Activated naive CD4-positive, alpha-beta T cell treated with anti-CD3 and anti-CD28 coated beads for 36 hours (primary cell): Measurements from ENCODE around the gene BCL2. TPM values are rescaled to one million over a fixed set of nuclear protein-coding genes. Genes with fewer than 3 reads are reported as not detected.
A peak's percentile ranks its signal among the peaks of the same experiment; 100 is the strongest.

ENCODE experiments used
- CTCF ChIA-PET: fragments of 350-600 bp; sonication (Branson Sonifier 250); formaldehyde crosslinking; loops from one replicate; lab custom pipeline; 2021; ENCODE audit warnings: antibody characterized with exemption; lab: Charles Lee
- DNase-seq: peaks from one replicate; pipeline ENCODE4 v3.0.0-alpha.2; 2020
- H3K27ac Mint-ChIP-seq: one replicate; pipeline ENCODE4 v1.8.0; 2021; ENCODE audit warnings: mild to moderate bottlenecking, mixed read lengths
- H3K27me3 Mint-ChIP-seq: one replicate; pipeline ENCODE4 v1.8.0; 2021; ENCODE audit warnings: low read depth, mixed read lengths
- H3K36me3 Mint-ChIP-seq: one replicate; pipeline ENCODE4 v1.8.0; 2021; ENCODE audit warnings: low read depth, mixed read lengths
- H3K4me1 Mint-ChIP-seq: one replicate; pipeline ENCODE4 v1.8.0; 2021; ENCODE audit warnings: low read depth, mixed read lengths
- H3K4me3 Mint-ChIP-seq: one replicate; pipeline ENCODE4 v1.8.0; 2021; ENCODE audit warnings: mild to moderate bottlenecking, moderate library complexity, mixed read lengths
- H3K9me3 Mint-ChIP-seq: one replicate; pipeline ENCODE4 v1.8.0; 2021; ENCODE audit warnings: mixed read lengths
- intact Hi-C: fragments of 100-400 bp; cut with micrococcal nuclease; formaldehyde crosslinking; loops from one replicate; pipeline ENCODE4 v1.15.1; 2023
- total RNA-seq, 2 experiments: library from RNA; stranded (reverse); gene quantifications; one replicate each; pipeline ENCODE4 v1.2.3, GENCODE V29; 2021

BCL2 gene
- total RNA-seq, 2 experiments from 2014 or later = 48.4 to 49.6 TPM

DNA sequence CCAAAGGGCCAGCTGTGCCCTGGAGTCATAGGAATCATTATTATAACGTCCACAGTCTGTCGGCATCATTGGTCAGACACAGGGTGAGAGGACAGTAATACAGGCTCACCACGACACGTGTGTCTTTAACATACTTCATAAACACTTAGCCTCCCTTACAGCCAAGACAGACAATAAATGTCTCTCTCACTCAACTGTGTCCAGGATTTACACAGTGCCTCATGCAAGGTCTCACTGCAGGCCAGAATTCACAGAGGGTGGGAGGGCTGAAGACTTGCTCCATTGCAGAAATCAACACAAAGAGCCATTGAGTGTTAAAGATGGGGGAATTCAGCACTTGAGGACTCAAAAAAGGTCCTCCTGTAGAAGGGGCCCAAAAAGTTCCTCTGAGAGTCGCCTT, 210.5 kb downstream of the BCL2 start:
- H3K9me3 Mint-ChIP-seq = no peaks in the 10 kb centered on the region
- no peaks in the 10 kb centered on the region for H3K36me3 Mint-ChIP-seq
- no peak overlapping the region for H3K4me3 Mint-ChIP-seq
- CTCF ChIA-PET = no interaction called here
- no peaks in the 10 kb centered on the region for H3K27me3 Mint-ChIP-seq
- H3K4me1 Mint-ChIP-seq = peaks cover 25% of the 10 kb centered on the region
- no peak for DNase-seq
- H3K27ac Mint-ChIP-seq = no peak overlapping the region
- intact Hi-C loops = loop anchor here (10.0 kb wide), 1 partner anchor 584 kb away; the partner anchor contains the start of gene ZCCHC2

DNA sequence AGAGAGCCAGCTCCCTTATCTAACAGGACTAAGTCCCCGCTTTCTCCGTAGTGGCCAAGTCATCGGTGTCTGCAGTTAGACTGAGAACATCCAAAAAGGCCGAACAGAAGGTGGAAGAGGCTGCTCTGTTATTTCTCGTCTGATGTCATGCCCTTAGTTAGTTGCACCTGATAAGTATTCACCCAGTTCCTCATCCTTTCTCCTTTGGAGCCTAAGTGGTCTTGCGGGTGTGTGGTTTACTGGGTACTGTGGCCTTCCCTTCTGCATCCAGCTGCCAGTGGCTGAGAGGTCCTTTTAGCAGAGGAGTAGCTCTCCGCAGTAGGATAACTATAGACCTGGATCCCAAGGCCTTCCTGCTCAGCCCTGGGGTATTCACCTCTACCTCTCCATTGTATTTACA, 211.6 kb downstream of the BCL2 start:
- no peak for DNase-seq
- H3K36me3 Mint-ChIP-seq = no peaks in the 10 kb centered on the region
- CTCF ChIA-PET = interaction anchor here (0.7 to 1.2 kb wide), 2 partner anchors 24 to 211 kb away, joined by 3 read pairs; partner anchors contain the start of gene BCL2
- H3K27me3 Mint-ChIP-seq = no peaks in the 10 kb centered on the region
- H3K9me3 Mint-ChIP-seq = no peaks in the 10 kb centered on the region
- intact Hi-C loops = loop anchor here (1.0 to 10.0 kb wide), 4 partner anchors 10 to 583 kb away; partner anchors contain the start of gene ZCCHC2
- peaks cover 21% of the 10 kb centered on the region for H3K4me1 Mint-ChIP-seq
- no peak overlapping the region for H3K27ac Mint-ChIP-seq
- H3K4me3 Mint-ChIP-seq = no peak overlapping the region

DNA sequence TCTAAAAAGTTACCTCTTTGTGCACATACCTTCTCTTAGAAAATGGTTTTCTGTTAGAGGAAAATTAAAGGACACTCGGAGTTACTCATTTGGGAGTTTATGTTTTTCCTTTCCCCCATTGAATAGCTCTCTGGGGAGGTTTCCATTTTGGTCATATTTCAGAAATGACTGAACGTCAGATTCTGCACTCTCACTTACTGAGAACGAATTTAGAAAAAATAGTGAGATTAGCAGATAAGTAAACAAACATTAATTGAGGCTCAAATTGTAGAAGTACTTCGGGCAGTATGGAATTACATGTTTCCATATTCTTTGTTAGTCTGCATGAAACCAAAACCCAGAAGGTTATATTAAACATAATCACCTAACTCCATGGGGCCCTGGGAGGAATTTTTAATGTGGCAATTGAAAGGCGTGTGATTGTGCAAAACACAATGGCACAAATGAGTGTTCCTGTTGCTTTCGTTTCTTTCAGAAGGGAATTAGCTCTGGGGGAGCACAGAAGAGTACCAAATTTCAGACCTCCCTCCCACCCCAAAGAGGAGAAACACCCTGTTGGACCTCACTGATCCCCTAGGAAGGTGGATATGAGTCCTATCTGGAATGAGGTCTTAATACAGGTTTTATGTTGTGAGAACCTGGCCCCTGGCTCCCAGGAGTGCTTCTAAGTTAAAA, 212.3 kb downstream of the BCL2 start:
- Mint-ChIP-seq H3K9me3 (no peaks in the 10 kb centered on the region), H3K27me3 (no peaks in the 10 kb centered on the region), H3K4me3 (no peak overlapping the region), H3K36me3 (no peaks in the 10 kb centered on the region), H3K27ac (no peak overlapping the region), H3K4me1 (peaks cover 21% of the 10 kb centered on the region)
- intact Hi-C loops = loop anchor here (1.0 to 10.0 kb wide), 4 partner anchors 9 to 583 kb away; partner anchors contain the start of gene ZCCHC2
- CTCF ChIA-PET = interaction anchor here (0.7 to 1.2 kb wide), 2 partner anchors 25 to 211 kb away, joined by 3 read pairs; partner anchors contain the start of gene BCL2
- no peak for DNase-seq

DNA sequence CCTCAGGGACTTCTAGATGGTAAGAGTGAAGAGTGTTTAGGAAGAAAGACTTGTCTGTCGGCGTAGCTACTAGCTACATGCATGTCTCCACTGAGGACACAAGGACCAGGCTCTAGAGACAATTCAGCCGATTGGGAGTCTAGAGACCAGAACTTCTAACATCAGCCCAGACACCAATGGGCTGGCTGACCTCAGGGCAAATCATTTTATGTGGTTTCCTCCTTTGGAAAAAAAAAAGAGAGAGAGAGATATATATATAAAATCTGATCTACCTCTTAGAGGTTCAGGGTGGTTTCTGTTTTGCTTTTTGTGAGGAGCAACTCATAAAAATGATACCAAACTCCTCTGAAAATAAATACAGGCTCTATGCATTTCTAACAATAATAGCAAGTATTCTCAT, 212.8 kb downstream of the BCL2 start:
- peak overlapping the region; percentile 44 for H3K27ac Mint-ChIP-seq
- H3K4me3 Mint-ChIP-seq = peak overlapping the region; percentile 22
- CTCF ChIA-PET = no interaction called here
- no peaks in the 10 kb centered on the region for H3K9me3 Mint-ChIP-seq
- intact Hi-C loops = loop anchor here (1.0 to 10.0 kb wide), 4 partner anchors 8 to 582 kb away; partner anchors contain the start of gene ZCCHC2
- no peaks in the 10 kb centered on the region for H3K36me3 Mint-ChIP-seq
- no peak for DNase-seq
- H3K4me1 Mint-ChIP-seq = peaks cover 24% of the 10 kb centered on the region
- H3K27me3 Mint-ChIP-seq = no peaks in the 10 kb centered on the region

DNA sequence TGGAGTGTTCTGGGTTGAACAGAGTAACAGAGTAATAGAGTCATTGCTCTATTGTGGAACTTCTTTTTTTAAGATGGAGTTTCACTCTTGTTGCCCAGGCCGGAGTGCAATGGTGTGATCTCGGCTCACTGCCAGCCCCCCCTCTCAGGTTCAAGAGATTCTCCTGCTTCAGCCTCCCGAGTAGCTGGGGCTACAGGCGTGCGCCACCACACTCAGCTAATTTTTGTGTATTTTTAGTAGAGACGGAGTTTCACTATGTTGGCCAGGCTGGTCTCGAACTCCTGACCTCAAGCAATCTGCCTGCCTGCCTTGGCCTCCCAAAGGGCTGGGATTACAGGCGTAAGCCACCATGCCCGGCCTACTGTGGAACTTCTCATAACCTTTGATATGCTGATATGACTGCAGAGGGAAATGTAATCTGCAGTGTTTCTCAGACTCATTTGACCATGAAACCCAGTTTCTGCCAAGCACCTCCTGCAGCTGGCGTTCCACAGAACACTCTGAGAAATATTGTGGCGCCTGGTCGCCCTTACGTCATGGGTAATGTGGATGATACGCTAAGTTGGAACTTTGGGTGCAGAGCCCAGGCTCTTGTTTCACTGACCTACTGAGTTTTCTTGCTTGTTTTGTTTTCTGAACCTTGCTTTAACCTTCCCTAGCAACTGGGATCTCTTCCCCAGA, 213.8 kb downstream of the BCL2 start:
- Mint-ChIP-seq H3K36me3 (no peaks in the 10 kb centered on the region), H3K27me3 (no peaks in the 10 kb centered on the region), H3K4me1 (peaks cover 27% of the 10 kb centered on the region), H3K9me3 (no peaks in the 10 kb centered on the region), H3K27ac (no peak overlapping the region), H3K4me3 (no peak overlapping the region)
- CTCF ChIA-PET = no interaction called here
- intact Hi-C loops = loop anchor here (2.0 to 10.0 kb wide), 2 partner anchors 65 to 581 kb away; partner anchors contain the start of gene ZCCHC2
- no peak for DNase-seq

DNA sequence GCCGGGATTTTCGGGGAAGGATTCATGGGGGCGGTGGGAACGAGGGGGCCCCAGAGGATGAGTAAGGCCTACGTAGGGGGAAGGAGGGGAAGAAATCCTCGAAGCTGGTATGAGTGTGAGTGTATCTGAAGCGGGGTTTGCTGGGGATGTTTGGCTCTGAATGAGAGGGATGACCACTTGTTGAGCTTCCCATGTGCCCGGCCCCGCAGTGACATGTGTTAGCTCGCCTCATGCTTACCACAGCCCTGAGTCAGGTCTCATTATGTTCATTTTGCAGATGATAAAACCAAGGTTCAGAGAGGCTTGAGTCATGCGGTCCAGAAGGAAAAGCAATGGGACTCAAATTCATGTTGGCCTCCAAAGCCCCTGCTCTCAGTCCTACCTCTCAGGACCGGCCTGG, 214.7 kb downstream of the BCL2 start:
- CTCF ChIA-PET = interaction anchor here (0.5 to 0.6 kb wide), 2 partner anchors 22 to 219 kb away, joined by 3 to 4 read pairs; no protein-coding TSS in a partner anchor
- H3K4me1 Mint-ChIP-seq = peaks cover 36% of the 10 kb centered on the region
- DNase-seq = no peak
- no peak overlapping the region for H3K4me3 Mint-ChIP-seq
- no peaks in the 10 kb centered on the region for H3K36me3 Mint-ChIP-seq
- no peak overlapping the region for H3K27ac Mint-ChIP-seq
- no peaks in the 10 kb centered on the region for H3K9me3 Mint-ChIP-seq
- intact Hi-C loops = loop anchor here (10.0 kb wide), 1 partner anchor 580 kb away; the partner anchor contains the start of gene ZCCHC2
- H3K27me3 Mint-ChIP-seq = no peaks in the 10 kb centered on the region

DNA sequence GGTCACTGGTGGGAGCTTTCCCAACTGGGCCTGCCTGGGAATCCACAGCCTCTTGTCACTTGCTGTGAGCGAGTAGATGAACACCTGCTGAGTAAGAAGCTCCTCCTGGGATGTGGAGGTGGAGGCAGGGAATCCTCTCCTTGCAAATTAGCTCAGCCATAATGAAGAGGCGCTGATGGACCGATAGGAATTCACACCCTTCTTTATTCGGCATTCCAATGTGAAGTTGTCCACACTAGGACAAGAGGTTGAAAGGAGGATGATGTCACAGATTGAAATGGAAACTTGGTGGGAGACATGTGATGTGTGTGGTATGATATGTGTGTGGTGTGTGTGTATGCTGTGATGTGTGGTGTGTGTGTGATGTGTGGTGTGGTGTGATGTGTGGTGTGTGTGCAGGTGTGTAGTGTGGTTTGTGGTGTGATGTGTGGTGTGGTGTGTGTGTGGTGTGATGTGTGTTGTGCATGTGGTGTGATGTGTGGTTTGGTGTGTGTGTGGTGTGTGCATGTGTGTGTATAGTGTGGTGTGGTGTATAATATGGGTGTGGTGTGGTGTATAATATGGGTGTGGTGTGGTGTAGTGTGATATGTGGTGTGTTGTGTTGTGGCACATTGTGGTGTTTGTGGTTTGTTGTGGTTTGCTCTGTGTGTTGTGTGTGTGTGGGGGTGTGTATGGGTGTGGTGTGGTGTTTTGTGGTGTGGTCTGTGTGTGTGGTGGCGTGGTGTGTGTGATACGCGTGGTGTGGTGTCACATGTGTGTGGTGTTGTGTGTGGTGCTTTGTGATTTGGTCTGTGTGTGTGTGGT, 216.4 kb downstream of the BCL2 start:
- Mint-ChIP-seq H3K4me1 (peaks cover 53% of the 10 kb centered on the region), H3K27me3 (no peaks in the 10 kb centered on the region), H3K36me3 (no peaks in the 10 kb centered on the region), H3K9me3 (no peaks in the 10 kb centered on the region), H3K4me3 (no peak overlapping the region), H3K27ac (no peak overlapping the region)
- DNase-seq = no peak
- intact Hi-C loops = loop anchor here (10.0 kb wide), 1 partner anchor 578 kb away; the partner anchor contains the start of gene ZCCHC2
- CTCF ChIA-PET = interaction anchor here (0.6 to 0.7 kb wide), 2 partner anchors 10 to 87 kb away, joined by 3 read pairs; no protein-coding TSS in a partner anchor

DNA sequence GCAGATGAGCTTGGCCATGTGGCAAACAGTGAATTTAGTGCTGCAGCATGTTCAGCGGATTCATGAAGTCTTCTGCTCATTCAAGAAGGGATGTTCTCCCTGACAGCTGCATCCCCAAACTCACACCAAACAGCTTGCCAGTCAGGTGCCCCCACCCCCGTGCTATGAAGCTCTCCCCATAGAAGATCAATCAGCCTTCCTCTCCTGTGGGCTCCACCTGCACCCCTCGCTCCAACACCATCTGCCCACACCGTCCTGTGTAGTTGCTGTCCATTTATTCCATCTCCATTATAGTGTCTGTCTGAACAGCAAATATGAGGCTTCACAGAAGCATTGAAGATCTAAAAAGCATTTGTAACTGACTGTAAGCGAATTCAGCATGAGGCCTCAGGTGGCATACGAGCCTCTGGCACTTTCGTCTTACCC, 218.9 kb downstream of the BCL2 start:
- CTCF ChIA-PET = interaction anchor here (0.6 to 1.2 kb wide), 3 partner anchors 14 to 84 kb away, joined by 3 read pairs; no protein-coding TSS in a partner anchor
- no peak overlapping the region for H3K4me3 Mint-ChIP-seq
- DNase-seq = no peak
- no peak overlapping the region for H3K27ac Mint-ChIP-seq
- H3K4me1 Mint-ChIP-seq = peaks cover 46% of the 10 kb centered on the region
- H3K9me3 Mint-ChIP-seq = no peaks in the 10 kb centered on the region
- no peaks in the 10 kb centered on the region for H3K36me3 Mint-ChIP-seq
- no peaks in the 10 kb centered on the region for H3K27me3 Mint-ChIP-seq
- intact Hi-C loops = loop anchor here (10.0 kb wide), 1 partner anchor 576 kb away; the partner anchor contains the start of gene ZCCHC2

DNA sequence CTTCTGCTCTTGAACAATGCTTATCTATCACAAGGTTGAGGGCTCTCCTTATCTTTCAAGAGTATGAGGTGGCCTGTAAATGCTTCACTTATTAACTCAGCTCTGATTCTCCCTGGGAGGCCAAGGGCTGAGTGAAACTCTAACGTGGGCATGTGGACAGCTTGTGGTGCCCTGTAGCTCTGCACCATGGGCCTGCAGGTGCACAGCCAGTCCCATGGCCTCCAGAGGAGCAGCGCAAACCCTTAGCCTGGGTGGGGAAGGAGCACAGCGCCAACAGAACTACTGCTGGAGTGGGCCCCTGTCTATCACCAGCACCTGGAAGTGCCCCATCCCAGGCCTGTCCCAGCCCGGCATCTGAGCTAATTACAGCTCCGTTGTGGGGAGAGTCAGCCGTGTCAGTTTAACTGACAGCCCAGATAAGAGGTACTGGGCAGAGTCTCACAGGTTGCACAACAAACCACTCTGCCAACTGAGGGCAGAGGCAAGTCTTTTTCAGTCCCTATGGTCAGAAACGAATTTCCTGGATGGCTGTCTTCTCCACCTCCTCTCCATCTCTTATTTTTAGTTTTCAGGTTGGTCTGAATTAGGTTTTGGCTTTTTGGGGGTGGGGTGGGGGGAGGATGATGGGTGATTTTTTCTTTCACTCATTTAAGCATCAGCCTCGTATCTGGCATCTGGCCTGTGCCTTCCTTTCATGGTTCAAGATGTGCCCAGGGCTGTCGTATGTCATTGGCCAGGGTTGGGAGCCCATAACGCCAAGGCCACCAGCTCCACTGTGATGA, 219.5 kb downstream of the BCL2 start:
- H3K27ac Mint-ChIP-seq = no peak overlapping the region

DNA sequence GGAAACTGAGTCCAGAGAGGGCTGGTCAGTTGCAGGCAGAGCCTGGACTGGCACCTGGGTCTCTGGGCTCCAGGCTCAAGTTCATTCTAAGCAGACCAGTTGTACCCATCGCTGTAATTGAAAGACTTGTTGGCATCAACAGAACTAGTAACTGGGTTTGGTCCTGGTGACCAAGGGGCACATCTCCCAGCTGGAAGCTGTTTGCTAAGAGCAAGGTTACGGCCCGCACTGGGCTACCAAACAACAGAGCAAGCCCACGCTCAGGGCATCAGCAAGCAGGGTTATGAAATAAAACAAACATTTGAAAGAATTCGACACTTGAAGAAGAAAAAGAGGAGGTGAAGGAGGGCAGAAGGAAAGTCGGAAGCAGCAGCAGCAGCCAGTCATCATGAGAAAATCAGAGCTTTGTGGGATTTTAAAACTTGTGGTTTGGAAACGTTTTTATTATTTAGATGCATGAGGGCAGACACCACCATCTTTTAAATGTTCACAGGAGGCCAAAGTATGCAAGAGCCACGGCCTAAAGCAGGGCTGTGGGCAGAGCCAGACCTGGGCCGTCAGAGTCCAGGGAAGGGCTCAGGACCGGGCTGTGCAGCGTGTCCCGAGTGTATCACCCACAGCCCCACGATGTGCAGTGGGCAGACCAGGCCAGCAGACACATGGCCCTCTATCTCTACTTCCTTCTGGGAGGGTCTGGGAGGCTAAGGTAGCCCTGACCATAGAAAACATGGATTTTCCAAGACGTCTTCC, 220.3 kb downstream of the BCL2 start:
- Mint-ChIP-seq H3K36me3 (no peaks in the 10 kb centered on the region), H3K9me3 (no peaks in the 10 kb centered on the region), H3K4me3 (no peak overlapping the region), H3K4me1 (peaks cover 46% of the 10 kb centered on the region), H3K27ac (no peak overlapping the region), H3K27me3 (no peaks in the 10 kb centered on the region)
- intact Hi-C loops = no loop called here
- DNase-seq = no peak
- CTCF ChIA-PET = interaction anchor here (1.0 to 1.2 kb wide), 2 partner anchors 77 to 83 kb away, joined by 3 read pairs; no protein-coding TSS in a partner anchor

More for the DNA sequence above, 219.5 kb downstream of the BCL2 start:
- H3K9me3 Mint-ChIP-seq = no peaks in the 10 kb centered on the region
- no peaks in the 10 kb centered on the region for H3K27me3 Mint-ChIP-seq
- intact Hi-C loops = loop anchor here (10.0 kb wide), 1 partner anchor 575 kb away; the partner anchor contains the start of gene ZCCHC2
- CTCF ChIA-PET = interaction anchor here (1.2 kb wide), 2 partner anchors 15 to 83 kb away, joined by 3 read pairs; no protein-coding TSS in a partner anchor
- H3K4me1 Mint-ChIP-seq = peaks cover 46% of the 10 kb centered on the region
- no peak for DNase-seq
- no peaks in the 10 kb centered on the region for H3K36me3 Mint-ChIP-seq
- H3K4me3 Mint-ChIP-seq = no peak overlapping the region
